Measurements from ENCODE around the gene BRI3.
A peak's percentile ranks its signal among the peaks of the same experiment; 100 is the strongest.

Gene BRI3, protein sequence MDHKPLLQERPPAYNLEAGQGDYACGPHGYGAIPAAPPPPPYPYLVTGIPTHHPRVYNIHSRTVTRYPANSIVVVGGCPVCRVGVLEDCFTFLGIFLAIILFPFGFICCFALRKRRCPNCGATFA

DNA sequence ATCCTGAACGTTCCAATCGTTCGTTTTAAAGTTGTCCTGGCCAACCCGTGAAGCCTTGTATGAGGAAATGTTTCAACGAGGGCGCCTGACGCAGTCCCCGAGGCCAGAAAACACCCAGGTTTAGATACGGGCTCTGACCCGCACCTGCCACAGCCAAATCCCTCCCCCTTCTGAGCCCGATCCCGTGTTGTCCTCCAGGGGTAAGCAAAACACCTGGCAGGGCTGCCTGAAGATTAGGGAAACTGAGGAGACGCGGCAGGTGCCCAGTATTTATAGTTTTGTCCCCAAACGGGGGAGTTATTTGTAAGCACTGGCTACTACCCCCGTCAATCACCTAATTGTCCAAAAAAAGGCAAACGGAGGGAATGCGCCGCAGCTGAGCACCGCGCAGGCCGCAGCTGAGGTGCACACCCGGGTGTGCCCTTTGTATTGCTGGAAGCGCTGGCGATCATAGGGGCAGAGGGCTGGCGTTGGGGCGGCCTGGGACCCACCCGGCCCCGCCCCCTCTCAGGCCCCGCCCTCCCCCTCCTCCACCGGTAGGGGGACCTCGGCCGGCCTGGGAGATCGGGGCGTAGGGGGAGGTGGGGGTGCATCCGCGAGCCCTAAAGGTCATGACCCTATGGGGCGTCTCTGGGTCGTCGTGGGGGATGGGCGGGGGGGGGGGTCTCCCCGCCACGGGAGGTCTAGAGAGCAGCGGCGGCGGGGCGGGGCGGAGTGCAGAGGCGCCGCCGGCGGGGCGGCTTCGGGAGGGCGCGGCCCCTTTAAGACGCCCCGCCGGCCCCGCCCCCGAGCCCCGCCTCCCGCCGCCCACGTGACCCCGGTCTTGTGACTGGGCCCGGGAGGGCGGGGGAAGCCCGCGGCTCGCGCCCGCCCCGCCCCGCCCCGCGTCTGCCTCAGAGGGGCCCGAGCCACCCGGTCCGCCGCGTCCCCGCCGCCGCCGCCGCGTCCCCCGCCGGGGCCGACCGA is at the start of gene BRI3:
TSS of gene BRI3 (plus strand) at position 896 of the 966 bp plus-strand sequence. CDS start 110 bp downstream, outside the sequence.
- DNase-seq: peak; percentile 86

DNA sequence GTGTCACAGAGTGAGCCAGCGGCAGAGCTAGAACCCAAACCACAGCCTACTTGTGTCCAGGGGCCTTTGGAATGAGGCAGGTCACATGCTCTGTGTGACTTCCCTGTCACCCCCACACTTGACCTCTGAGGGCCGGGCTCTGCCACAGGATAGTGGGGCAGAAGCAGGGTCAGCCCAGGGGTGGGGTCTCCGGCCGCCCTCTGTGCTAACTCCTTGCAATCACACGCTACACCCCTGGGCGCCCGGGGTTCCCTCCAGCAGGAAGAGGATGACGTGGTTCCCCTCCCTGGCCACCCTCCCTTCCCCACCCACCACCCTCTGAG is 49.3 kb upstream of the BRI3 start:
- DNase-seq: no peak

DNA sequence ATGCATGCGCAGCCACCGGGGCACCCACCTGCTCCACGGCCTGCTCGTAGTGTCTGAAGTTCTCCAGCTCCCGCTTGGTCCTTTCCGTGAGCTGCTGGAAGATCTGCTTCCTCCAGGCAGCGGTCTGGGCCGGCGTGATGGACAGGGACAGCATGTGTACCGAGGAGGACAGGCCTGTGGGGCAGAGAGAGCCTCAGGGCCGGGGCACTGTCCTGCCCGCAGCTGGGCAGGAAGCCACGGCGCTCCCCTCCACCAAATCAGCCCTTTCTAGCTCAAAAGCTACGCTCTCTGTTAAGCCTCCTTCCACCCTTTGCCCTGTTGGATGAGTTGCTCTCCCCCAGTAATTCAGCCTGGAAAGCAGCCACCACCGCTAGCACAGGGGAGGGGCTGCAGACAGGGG is 48.7 kb upstream of the BRI3 start:
- DNase-seq: no peak

DNA sequence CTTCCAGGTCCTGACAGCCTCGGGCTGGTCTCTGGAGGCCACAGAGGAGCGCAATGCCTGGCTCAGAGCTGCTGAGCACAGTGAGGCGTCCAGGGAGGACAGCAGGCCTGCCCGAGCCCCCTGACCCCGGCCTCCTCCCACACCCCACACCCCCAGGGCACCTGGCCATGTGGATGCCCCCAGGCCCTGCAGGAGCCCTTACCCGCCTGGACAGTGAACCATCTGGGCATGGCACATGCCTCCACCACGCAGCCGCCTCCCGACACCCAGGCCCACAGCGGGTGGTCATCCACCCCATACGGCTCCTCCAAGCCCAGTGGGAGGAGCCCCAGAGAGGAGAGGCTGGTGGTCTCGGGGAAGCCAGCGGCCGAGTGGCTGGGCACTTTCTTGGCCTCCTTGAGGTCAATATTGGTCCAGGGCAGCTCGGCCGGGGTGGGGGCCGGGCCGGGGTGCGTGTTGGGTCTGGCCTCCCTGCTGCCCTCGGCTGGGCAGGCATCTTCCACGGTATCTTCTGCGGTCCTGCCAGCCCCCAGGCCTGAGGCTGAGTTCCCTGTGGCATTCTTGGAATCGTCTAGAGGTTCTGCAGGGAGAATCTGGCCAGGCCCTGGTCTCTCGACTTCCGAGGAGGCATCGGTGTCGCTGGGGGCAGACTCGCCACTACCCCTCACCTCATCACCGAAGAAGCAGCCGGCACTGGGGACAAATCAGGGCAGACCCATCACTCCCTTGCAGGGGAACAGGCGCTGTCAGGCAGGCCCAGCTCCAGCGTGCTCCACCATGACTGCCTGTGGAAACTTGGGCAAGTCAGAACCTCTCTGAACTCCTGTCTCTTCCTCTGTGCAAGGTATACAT is 48.0 kb upstream of the BRI3 start:
- no peak for DNase-seq

DNA sequence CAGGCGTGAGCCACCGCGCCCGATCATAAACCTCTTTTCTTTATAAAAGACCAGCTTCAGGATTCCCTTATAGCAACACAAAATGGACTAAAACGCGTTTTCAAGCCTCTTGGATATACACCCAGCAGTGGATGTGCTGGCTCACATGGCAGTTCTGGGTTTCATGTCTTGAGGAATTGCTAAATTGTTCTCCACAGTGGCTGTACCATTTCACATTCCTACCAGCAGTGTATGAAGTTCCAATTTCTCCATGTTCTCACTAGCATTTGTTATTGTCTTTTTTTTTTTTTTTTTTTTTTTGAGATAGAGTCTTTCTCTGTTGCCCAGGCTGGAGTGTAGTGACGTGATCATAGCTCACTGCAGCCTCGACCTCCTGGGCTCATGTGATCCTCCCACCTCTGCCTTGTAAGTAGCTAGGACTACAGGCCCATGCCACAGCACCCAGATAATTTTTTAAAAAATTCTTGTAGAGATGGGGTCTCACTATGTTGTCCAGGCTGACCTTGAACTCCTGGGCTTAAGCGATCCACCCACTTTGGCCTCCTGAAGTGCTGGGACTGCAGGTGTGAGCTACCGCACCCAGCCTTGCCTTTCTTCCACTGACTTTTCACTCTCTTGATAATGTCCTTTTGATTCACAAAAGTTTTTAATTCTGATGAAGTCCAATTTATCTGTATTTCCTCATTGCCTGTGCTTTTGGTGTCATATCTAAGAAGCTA is 46.9 kb upstream of the BRI3 start:
- DNase-seq: no peak

DNA sequence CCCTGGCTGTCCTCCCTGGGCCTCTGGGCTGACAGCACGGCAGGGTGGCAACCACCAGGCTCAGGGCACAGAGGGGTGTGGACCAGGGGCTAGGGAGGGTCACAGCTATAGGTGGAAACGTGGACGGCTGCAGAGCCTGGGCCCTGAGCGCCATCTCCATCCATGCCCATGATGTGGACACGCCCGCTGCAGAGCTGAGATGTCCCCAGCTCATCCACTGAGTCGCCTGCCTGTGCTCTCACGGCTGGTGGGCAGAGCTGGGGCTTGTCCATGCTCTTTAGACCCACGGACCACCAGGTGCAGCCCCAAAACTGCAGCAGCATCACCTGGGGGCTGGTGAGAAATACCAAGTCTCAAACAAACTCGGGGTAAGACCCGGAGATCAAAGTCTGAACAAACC is 45.6 kb upstream of the BRI3 start:
- DNase-seq: no peak

DNA sequence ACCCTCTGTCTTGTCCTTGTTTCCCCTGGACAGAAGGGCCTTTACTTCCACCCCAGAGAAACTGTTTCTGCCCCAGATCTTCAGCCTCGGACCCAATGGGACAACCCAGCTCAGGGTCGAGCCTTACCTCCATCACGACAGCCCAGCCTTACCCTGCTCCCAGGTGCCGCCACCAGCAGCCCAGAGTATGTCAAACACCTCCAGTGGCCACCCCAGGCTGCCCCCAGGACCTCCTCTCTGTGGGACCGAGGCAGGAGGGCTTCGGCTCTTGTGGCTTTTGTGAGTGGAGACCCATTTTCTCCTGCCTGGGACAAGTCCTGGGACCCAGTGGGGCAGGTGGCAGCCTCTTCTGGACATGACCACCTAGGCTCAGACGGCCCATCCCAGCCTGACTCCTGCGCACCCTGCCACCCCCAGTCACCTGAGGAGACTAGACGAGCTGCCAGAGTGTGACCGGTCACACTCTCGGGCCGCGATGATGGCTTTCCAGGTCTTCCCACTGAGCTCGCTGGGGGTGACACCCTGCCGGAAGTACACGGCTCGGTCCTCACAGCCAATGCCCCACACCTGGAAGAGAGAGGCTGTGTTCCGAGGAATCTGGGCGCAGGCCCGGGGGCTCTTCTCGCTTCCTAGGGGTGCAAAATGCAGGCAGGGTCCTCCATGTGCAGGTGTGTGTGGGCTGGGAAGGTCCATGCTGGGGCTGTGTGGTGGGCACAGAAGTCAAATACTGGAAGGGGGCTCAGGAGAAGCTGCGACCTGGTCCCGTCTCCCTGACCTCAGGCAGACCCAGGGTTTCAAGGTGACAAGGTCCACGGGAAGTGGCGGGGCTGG is 44.9 kb upstream of the BRI3 start:
- no peak for DNase-seq

DNA sequence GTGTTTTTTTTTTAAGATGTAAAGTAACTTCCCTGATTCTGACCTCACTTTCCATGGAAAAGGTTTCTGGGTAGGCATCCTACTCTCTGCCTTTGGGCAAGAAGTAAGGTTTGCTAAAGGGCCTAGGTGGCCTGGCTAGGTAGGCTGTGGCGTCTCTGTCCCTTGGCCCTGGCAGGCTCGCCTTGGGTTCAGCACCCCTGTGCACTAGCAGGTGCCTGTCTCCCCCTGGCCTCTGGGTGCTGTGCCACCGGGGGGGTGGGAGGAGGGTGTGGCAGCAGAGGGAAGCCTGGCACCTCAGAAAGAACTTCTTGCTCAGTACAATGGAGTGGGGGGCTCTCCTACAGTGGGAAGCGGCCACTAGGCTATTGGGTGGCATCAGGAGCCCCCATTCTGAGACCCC is 43.4 kb upstream of the BRI3 start:
- DNase-seq: no peak

DNA sequence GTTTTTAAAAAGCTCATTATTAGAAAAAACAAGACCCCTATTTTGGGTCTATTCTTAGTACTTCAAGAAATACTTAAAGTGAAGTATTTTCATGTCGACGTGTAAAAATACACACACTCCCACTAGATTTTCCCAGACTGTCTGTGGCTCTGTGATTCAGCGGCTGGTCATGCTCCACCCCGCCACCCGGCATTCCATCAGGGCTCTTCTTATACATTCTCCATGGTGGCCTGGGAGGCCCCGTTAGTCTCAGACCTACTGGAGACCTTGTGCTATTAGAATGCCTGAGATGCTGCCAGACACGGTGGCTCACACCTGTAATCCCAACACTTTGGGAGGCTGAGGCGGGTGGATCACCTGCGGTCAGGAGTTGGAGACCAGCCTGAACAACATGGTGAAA is 42.5 kb upstream of the BRI3 start:
- no peak for DNase-seq

DNA sequence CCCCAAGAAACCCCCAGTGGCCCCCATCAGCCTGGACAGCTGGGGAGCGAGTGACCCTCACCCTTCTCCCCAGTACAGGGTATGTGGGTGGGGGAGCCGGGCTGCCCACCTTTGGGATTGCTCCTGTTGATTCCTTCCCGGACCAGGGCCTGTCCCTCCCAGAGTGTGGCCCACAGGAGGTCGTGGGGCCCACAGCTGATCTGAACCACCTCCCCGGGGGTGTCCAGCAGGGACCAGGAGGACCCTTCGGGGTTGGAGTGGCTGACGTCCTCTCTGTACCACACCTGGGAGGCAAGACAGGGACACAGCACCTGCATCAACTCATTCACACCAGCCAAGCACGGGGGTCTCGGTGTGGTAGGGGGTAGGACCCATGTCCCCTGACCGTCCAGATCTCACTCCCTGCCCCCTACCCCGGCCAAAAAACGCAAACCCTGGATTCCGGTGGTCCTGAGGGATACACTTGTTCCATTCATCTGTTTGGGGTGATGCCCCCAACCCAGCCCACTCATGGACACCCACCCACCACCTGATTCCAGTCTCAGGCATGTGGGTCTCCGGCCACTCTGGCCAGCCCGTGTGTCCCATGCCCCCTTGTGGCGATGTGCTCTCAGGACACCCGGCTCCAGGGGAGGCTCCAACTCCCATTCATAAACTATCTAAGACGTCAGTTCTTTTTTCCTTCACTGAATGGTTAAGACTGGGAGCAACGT is 40.4 kb upstream of the BRI3 start:
- no peak for DNase-seq

DNA sequence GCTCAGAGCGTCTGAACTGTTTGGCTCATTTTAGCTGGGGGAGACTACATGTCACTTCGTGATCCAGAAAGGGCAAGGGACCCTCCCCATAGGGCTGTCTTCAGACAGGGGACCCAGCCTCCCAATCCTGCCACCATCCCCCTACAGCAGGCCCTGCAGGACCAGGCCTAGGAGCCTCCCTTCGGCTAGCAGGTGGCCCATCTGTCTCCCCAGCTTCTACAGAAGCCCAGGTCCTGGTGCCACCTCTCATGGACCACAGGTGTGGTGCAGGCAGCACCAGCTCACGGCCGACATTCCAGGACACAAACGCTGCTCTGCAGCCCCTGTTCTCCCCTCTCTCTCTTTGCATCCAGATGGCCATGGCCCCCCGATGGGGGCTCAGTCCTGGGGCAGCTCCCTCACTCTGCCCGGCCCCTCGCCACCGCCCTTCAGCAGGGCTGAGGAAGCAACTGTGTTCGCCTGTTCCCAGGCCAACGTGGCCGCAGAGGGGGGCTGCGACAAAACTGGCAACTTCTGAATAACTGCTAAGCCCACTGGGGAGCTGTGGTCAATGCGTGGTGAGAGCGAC is 39.7 kb upstream of the BRI3 start:
- DNase-seq: no peak

DNA sequence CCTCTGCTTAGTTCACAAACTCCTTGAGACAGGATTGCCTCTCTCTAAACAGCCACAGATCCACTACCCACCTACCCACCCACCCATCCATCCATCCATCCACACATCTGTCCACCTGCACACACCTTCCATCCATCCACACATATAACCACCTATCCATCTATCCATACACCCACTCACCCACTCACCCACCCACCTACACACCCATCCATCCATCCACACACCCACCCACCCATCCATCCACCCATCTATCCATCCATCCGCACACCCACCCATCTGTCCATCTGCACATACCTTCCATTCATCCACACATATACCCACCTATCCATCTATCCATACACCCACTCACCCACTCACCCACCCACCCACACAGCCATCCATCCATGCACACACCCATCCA is 39.1 kb upstream of the BRI3 start:
- no peak for DNase-seq

DNA sequence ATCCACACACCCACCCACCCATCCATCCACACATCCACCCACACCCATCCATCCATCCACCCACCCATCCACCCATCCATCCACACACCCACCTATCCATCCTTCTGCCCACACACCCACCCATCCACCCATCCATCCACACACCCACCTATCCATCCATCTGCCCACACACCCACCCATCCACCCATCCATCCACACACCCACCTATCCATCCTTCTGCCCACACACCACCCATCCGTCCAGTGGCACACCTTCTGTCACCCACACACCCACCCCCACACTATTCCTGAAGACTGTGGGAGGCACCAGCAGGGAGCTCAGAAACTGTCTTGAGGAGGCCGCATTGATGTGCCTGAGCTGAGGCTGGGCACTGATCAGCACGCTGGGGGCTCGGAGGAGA is 38.6 kb upstream of the BRI3 start:
- DNase-seq: no peak

DNA sequence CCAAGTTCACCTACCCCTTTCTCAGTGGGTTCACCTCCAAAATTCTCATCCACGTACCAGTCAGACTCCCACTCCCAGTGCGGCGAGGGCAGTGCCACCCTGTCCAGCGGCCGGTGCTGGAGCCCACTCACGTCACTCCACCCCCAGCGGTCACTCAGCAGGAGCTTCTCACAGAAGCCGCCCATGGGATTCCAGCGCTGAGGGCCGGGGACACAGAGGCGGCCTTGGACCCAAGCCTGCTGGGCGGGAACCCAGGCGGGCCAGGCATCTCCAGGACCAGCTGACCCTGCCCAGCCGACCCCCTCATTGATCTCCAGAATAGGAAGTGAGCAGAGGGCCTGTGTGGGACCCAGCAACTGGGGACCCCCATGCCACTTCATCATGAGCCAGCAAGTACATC is 36.6 kb upstream of the BRI3 start:
- no peak for DNase-seq

DNA sequence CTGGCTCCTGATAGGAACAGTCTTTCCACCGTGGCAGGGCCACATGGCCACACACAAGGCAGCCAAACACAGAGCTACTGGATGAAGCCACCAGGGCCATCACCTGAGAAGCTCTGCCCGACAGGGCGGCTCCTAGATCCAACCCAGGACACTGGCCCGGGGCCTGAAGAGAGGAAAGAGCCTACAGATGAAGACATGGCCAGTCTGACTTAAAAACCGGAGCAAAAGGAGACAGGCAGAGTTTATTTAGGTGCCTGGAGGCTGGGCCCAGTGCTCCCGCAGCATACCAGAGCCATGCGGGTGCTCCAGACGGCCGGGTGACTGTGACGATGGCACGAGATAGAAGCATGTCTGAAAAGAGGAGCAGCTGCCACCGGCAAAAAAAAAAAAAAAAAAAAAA is 33.3 kb upstream of the BRI3 start:
- no peak for DNase-seq

DNA sequence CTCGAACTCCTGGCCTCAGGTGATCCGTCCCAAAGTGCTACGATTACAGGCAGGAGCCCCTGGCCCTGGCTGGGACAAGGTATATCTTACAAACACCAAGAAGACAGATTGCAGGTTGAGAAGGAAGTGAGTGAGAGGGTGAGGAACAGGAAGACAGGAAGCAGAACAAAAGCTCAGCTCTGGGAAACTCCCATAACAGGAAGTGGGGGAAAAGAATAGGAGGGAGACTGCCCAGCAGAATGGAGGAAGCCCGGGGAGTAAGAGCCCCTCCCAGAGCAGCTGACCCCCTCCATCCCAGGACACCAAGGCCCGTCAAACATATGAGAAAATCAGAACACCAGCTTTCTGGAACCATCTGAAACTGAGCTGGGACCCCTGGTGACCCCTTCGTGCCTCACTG is 32.4 kb upstream of the BRI3 start:
- DNase-seq: no peak

DNA sequence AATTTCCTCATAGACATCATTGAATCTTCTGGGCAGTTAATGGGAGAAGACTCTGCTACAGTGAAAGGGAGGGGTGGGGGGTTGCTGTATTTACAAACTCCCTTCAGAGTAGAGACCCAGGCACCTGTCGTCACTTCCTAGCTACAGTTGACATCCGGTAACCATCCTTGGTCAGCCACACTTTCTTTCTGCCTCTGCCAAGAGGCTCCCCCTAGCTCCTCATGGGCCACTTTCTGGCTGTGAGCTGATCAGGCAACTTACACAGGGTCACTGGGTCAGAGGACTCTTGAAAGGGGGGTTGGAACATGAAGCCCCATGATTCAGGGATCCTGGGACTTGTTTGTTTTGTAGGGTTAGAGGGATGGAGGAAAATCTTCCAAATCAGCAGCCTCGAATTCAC is 30.7 kb upstream of the BRI3 start:
- no peak for DNase-seq

DNA sequence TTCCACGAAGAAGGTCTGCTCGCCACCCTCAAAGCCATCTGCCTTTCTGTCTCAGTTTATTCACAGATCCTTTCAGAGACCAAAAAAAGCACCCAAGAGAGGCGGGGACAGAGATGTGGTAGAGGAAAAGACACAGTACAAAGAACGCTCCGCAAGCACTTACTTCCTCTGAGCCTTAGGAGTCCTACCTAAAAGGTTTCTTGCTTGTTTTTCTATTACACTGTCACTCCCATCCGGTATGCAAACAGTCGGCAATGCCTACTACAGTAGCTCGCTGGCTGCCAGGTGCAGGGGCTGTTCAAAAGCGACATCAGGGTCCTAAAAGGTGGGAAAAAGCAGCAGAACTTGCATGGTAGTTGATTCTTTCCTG is 30.3 kb upstream of the BRI3 start:
- DNase-seq: peak; percentile 24

DNA sequence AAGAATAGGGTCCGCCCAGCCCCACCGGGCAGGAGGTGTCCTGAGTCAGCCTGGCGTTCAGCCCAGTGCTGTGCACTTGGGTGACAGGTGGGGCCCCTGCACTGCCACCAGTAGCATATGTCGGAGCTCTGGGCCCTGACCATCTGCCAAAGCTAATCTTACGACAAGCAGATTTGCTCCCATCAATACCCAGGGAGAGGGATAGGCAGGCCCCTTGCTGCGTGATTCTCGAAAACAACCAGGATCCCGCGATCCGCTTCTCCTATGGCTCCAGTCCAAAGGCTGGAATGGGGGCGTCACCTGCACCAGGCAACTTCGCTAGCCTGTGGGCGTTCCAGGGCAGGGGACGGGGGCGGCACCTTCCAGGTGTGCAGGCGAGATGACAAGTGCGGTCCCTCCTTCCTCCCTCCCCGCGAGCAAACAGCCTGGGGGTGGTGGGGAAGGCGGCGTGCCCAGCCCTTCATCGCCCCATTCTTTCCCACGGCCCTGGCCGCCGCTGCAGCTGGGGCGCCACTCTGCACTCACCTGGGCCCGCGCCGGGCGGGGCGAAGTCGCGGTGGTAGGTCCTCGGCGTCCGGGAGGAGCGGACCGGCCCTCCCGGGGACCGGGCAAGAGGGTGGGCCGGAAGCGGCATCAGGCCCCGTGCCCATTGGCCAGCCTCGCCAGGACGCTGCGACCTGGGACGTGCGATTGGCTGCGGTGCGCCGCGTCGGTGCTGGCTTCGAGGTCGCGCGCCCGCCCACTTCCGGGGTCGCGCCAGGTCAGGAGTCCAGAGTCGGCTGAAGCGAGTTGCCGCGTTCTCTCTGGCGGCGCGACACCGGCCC is 29.7 kb upstream of the BRI3 start, which contains the start of gene TECPR1:
TSS of gene TECPR1 (minus strand) at position 632 of the 824 bp plus-strand sequence. CDS start 6,086 bp downstream, outside the sequence.
- peak; percentile 94 for DNase-seq

DNA sequence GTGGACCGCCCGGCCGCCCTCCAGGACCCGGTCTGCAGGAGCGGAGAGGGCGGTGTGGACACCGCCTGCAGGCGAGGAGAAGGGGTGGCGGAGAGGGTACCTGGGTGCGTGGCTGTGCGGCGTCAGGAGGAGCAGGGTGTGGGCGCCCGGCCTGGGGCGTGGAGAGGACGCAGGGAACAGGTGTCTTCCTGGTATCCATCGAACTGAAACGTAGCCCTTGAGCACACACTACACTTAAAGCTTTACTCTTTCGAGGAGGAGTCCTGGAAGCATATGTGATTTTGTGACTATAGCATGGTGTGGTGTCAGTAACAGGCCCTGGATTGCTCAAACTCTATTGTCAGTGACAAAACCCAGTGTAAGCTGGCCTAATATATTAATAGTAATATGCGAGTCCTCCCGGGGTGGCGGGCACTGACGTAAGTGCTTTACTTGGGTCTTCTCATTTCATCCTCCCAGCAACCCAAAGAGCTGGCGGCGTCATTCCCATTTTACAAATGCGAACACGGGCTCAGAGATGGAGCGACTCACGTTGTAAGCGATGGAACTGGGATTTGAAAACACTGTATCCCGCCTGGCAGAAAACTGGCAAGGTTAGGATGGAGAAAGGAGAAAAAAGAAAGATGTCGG is 28.9 kb upstream of the BRI3 start:
- DNase-seq: no peak

All from NCI-H774 (cell line).